GM06990 (cell line): ENCODE data around the gene CACNA1B.

Experiments
- DNase-seq: peaks from one replicate; pipeline ENCODE4 v3.0.0-alpha.2; 2011; ENCODE audit not compliant: insufficient read length; ENCODE audit errors: extremely low read depth
- H3K27me3 ChIP-seq: replicated peaks from 2 replicates; pipeline ENCODE4 v1.6.0; 2011; ENCODE audit warnings: low read length; ENCODE audit not compliant: control insufficient read depth, insufficient read depth
- H3K36me3 ChIP-seq: 2 replicates; pipeline ENCODE4 v1.5.1; 2011; ENCODE audit warnings: low read length; ENCODE audit not compliant: control insufficient read depth, insufficient read depth
- H3K4me3 ChIP-seq: replicated peaks from 2 replicates; pipeline ENCODE4 v1.5.1; 2011; ENCODE audit warnings: low read depth, mild to moderate bottlenecking, control low read depth, low read length
- CTCF ChIP-seq: IDR thresholded peaks from 2 replicates; pipeline ENCODE4 v1.5.1; 2011; ENCODE audit warnings: low read length, control low read depth, mild to moderate bottlenecking, inconsistent platforms; ENCODE audit not compliant: insufficient read depth, poor library complexity, severe bottlenecking

Gene CACNA1B

GRCh38 chr9:137986268-137987099 is 108.9 kb downstream of the CACNA1B start:
- Histone ChIP-seq H3K36me3 (no peaks in the 10 kb centered on the region), H3K4me3 (no peak overlapping the region), H3K27me3 (no peaks in the 10 kb centered on the region; the same call in 1 of the 2 replicates)
- no peak for TF ChIP-seq CTCF
- no peak for DNase-seq

GRCh38 chr9:137987244-137988030 is 109.9 kb downstream of the CACNA1B start:
- Histone ChIP-seq H3K36me3 (no peaks in the 10 kb centered on the region), H3K27me3 (no peaks in the 10 kb centered on the region; the same call in 1 of the 2 replicates), H3K4me3 (no peak overlapping the region)
- TF ChIP-seq CTCF = no peak
- DNase-seq = no peak

GRCh38 chr9:137988051-137988450 is 110.5 kb downstream of the CACNA1B start:
- no peak for DNase-seq
- H3K27me3 ChIP-seq = no peaks in the 10 kb centered on the region; the same call in 1 of the 2 replicates
- no peak overlapping the region for H3K4me3 ChIP-seq
- no peak for TF ChIP-seq CTCF
- no peaks in the 10 kb centered on the region for H3K36me3 ChIP-seq

GRCh38 chr9:137988701-137989100 is 111.1 kb downstream of the CACNA1B start:
- Histone ChIP-seq H3K36me3 (no peaks in the 10 kb centered on the region), H3K27me3 (no peaks in the 10 kb centered on the region; the same call in 1 of the 2 replicates), H3K4me3 (no peak overlapping the region)
- TF ChIP-seq CTCF = no peak
- DNase-seq = no peak

GRCh38 chr9:137989156-137989555 is 111.6 kb downstream of the CACNA1B start:
- DNase-seq = no peak
- no peaks in the 10 kb centered on the region for H3K36me3 ChIP-seq
- no peak for TF ChIP-seq CTCF
- no peaks in the 10 kb centered on the region; the same call in 1 of the 2 replicates for H3K27me3 ChIP-seq
- H3K4me3 ChIP-seq = no peak overlapping the region
